HEK293 (cell line): ENCODE results near the gene NSMCE1.

Experiments
- CTCF ChIA-PET: fragments of 350-600 bp; formaldehyde crosslinking; extraction: SDS; loops from one replicate; lab custom pipeline; 2021; ENCODE audit warnings: antibody characterized with exemption; lab: Yijun Ruan, JAX
- POLR2A ChIA-PET: fragments of 300-600 bp; formaldehyde crosslinking; extraction: SDS; loops from one replicate; lab custom pipeline; 2020; ENCODE audit warnings: antibody characterized with exemption, inconsistent platforms; lab: Yijun Ruan, JAX
- H3K27ac ChIP-seq: fragments of 200-500 bp; sonication (Bioruptor generic); 2 replicates; pipeline ENCODE4 v1.5.1; 2014; ENCODE audit warnings: low read depth, low read length, control low read depth, inconsistent platforms; ENCODE audit errors: extremely low read depth
- H3K36me3 ChIP-seq, 2 experiments: fragments of 200-500 bp in 1 of 2; sonication (Bioruptor generic) in 1 of 2; 1 replicate in 1 of 2; 2 replicates in 1 of 2; pipeline ENCODE4 v1.5.1; 2014 to 2017; ENCODE audit warnings: inconsistent platforms in 2 of 2, low read length in 2 of 2; ENCODE audit not compliant: control insufficient read depth in 2 of 2, insufficient read depth in 1 of 2
- H3K4me1 ChIP-seq: fragments of 200-500 bp; sonication (Bioruptor generic); 2 replicates; pipeline ENCODE4 v1.5.1; 2014; ENCODE audit warnings: mild to moderate bottlenecking, low read length, inconsistent platforms; ENCODE audit not compliant: control insufficient read depth, insufficient read depth
- H3K4me3 ChIP-seq: 2 replicates; pipeline ENCODE4 v1.5.1; 2011; ENCODE audit warnings: low read depth, mild to moderate bottlenecking, control low read depth, low read length, moderate library complexity
- H3K9me3 ChIP-seq: fragments of 200-500 bp; sonication (Bioruptor generic); 2 replicates; pipeline ENCODE4 v1.5.1; 2014; ENCODE audit warnings: low read depth, low read length, inconsistent platforms; ENCODE audit not compliant: control insufficient read depth, insufficient read depth
- BCL11A ChIP-seq: fragments of 450-650 bp; formaldehyde crosslinking; IDR thresholded peaks from 2 replicates; pipeline ENCODE4 v1.5.1; 2016; ENCODE audit warnings: low read depth, missing biosample characterization, missing genetic modification characterization
- KLF9 ChIP-seq: fragments of 450-650 bp; formaldehyde crosslinking; IDR thresholded peaks from 2 replicates; pipeline ENCODE4 v1.5.1; 2016; ENCODE audit warnings: missing biosample characterization, missing genetic modification characterization, low read depth
- OVOL3 ChIP-seq: fragments of 450-650 bp; formaldehyde crosslinking; IDR thresholded peaks from 2 replicates; pipeline ENCODE4 v1.5.1; 2016; ENCODE audit warnings: missing biosample characterization, missing genetic modification characterization
- RBAK ChIP-seq: fragments of 450-650 bp; formaldehyde crosslinking; IDR thresholded peaks from 2 replicates; pipeline ENCODE4 v1.5.1; 2016; ENCODE audit warnings: missing biosample characterization, missing genetic modification characterization
- REPIN1 ChIP-seq: fragments of 450-650 bp; formaldehyde crosslinking; IDR thresholded peaks from 2 replicates; pipeline ENCODE4 v1.5.1; 2017; ENCODE audit warnings: missing biosample characterization, missing genetic modification characterization, low read depth
- YY1 ChIP-seq: fragments of 450-650 bp; formaldehyde crosslinking; IDR thresholded peaks from 2 replicates; pipeline ENCODE4 v1.5.1; 2018; ENCODE audit warnings: missing biosample characterization, missing genetic modification characterization
- ZNF10 ChIP-seq: fragments of 450-650 bp; formaldehyde crosslinking; IDR thresholded peaks from 2 replicates; pipeline ENCODE4 v1.5.1; 2017; ENCODE audit warnings: missing biosample characterization, missing genetic modification characterization
- ZNF2 ChIP-seq: fragments of 450-650 bp; formaldehyde crosslinking; IDR thresholded peaks from 2 replicates; pipeline ENCODE4 v1.5.1; 2016; ENCODE audit warnings: missing biosample characterization, missing genetic modification characterization
- ZNF623 ChIP-seq: fragments of 450-650 bp; formaldehyde crosslinking; IDR thresholded peaks from 2 replicates; pipeline ENCODE4 v1.5.1; 2016; ENCODE audit warnings: missing biosample characterization, missing genetic modification characterization
- ZNF626 ChIP-seq: fragments of 450-650 bp; sonication (Bioruptor Pico); formaldehyde crosslinking; IDR thresholded peaks from 2 replicates; pipeline ENCODE4 v1.5.1; 2018; ENCODE audit warnings: missing biosample characterization, missing genetic modification characterization, inconsistent platforms
- ZNF654 ChIP-seq: fragments of 450-650 bp; formaldehyde crosslinking; IDR thresholded peaks from 2 replicates; pipeline ENCODE4 v1.5.1; 2016; ENCODE audit warnings: low read depth, missing biosample characterization, missing genetic modification characterization
- ZNF707 ChIP-seq: fragments of 450-650 bp; formaldehyde crosslinking; IDR thresholded peaks from 2 replicates; pipeline ENCODE4 v1.5.1; 2016; ENCODE audit warnings: missing biosample characterization, missing genetic modification characterization
- TF ChIP-seq, protein P1 (sequence below): fragments of 450-650 bp; formaldehyde crosslinking; IDR thresholded peaks from 2 replicates; pipeline ENCODE4 v1.5.1; 2016; ENCODE audit warnings: missing biosample characterization, missing genetic modification characterization
- TF ChIP-seq, protein P2 (sequence below): fragments of 450-650 bp; formaldehyde crosslinking; IDR thresholded peaks from 2 replicates; pipeline ENCODE4 v1.5.1; 2016; ENCODE audit warnings: missing biosample characterization, missing genetic modification characterization
- TF ChIP-seq, protein P3 (sequence below): fragments of 450-650 bp; formaldehyde crosslinking; conservative IDR thresholded peaks from 2 replicates; pipeline ENCODE4 v1.5.1; 2016; ENCODE audit warnings: low read depth, missing biosample characterization, missing genetic modification characterization
- TF ChIP-seq, protein P4 (sequence below): fragments of 450-650 bp; formaldehyde crosslinking; IDR thresholded peaks from 2 replicates; pipeline ENCODE4; 2016; ENCODE audit warnings: missing biosample characterization, missing genetic modification characterization

The NSMCE1 gene

DNA sequence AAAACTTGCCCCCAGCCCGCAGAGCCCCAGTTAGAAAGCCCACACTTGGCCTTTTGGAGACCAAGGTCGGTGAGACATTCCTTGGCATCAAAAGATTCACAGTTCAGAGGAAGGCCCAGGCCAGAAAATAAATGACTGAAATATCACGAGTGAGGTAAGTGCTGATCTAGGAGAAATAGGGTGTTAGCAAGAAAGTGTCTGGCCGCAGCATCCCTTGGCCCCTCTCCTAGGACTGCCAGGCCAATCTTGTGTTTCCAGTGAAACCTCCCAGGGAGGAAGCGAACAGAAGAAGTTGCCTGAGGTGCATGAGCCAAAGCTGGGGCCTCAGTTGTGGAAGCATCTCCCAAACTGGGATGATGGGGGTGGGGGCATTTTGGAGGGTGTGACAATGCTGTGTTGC is 22.5 kb upstream of the NSMCE1 start:
- POLR2A ChIA-PET: no interaction called here
- CTCF ChIA-PET: no interaction called here
- TF ChIP-seq, protein P1, sequence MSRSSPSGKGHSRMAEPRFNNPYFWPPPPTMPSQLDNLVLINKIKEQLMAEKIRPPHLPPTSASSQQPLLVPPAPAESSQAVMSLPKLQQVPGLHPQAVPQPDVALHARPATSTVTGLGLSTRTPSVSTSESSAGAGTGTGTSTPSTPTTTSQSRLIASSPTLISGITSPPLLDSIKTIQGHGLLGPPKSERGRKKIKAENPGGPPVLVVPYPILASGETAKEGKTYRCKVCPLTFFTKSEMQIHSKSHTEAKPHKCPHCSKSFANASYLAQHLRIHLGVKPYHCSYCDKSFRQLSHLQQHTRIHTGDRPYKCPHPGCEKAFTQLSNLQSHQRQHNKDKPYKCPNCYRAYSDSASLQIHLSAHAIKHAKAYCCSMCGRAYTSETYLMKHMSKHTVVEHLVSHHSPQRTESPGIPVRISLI: no peak
- TF ChIP-seq ZNF654 (tag by site-specific recombination): no peak
- TF ChIP-seq, protein P2, sequence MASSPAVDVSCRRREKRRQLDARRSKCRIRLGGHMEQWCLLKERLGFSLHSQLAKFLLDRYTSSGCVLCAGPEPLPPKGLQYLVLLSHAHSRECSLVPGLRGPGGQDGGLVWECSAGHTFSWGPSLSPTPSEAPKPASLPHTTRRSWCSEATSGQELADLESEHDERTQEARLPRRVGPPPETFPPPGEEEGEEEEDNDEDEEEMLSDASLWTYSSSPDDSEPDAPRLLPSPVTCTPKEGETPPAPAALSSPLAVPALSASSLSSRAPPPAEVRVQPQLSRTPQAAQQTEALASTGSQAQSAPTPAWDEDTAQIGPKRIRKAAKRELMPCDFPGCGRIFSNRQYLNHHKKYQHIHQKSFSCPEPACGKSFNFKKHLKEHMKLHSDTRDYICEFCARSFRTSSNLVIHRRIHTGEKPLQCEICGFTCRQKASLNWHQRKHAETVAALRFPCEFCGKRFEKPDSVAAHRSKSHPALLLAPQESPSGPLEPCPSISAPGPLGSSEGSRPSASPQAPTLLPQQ (tag by site-specific recombination): no peak
- no peak for TF ChIP-seq YY1 (tag by site-specific recombination)
- no peak overlapping the region for H3K27ac ChIP-seq
- no peaks in the 10 kb centered on the region for H3K4me1 ChIP-seq
- H3K9me3 ChIP-seq: no peaks in the 10 kb centered on the region
- no peak overlapping the region for H3K4me3 ChIP-seq
- H3K36me3 ChIP-seq: no peaks in the 10 kb centered on the region

DNA sequence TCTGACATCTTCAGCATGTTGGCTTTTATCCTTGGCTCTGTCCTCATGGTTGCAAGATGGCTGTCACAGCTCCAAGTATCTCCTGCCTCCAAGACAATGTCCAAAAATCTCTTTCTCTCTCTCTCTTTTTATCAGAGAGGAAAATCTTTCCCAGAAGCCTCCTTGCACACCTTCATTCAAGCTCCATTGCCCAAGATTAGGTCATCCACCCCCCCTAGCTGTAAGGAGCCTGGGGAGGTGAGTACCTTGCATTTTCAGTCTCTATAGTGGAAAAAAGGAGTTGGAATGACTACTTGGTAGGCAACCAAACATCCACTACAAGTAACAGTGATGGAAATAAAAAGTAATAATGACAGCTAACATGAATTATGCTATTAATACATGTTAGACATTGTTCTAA is 22.0 kb upstream of the NSMCE1 start:
- POLR2A ChIA-PET: no interaction called here
- TF ChIP-seq ZNF623 (tag by site-specific recombination) (no peak), RBAK (tag by site-specific recombination) (no peak), BCL11A (no peak), ZNF10 (no peak), ZNF707 (no peak), KLF9 (tag by site-specific recombination) (no peak), REPIN1 (tag by site-specific recombination) (no peak), OVOL3 (no peak), ZNF626 (no peak), ZNF2 (tag by site-specific recombination) (no peak)
- TF ChIP-seq, protein P3, sequence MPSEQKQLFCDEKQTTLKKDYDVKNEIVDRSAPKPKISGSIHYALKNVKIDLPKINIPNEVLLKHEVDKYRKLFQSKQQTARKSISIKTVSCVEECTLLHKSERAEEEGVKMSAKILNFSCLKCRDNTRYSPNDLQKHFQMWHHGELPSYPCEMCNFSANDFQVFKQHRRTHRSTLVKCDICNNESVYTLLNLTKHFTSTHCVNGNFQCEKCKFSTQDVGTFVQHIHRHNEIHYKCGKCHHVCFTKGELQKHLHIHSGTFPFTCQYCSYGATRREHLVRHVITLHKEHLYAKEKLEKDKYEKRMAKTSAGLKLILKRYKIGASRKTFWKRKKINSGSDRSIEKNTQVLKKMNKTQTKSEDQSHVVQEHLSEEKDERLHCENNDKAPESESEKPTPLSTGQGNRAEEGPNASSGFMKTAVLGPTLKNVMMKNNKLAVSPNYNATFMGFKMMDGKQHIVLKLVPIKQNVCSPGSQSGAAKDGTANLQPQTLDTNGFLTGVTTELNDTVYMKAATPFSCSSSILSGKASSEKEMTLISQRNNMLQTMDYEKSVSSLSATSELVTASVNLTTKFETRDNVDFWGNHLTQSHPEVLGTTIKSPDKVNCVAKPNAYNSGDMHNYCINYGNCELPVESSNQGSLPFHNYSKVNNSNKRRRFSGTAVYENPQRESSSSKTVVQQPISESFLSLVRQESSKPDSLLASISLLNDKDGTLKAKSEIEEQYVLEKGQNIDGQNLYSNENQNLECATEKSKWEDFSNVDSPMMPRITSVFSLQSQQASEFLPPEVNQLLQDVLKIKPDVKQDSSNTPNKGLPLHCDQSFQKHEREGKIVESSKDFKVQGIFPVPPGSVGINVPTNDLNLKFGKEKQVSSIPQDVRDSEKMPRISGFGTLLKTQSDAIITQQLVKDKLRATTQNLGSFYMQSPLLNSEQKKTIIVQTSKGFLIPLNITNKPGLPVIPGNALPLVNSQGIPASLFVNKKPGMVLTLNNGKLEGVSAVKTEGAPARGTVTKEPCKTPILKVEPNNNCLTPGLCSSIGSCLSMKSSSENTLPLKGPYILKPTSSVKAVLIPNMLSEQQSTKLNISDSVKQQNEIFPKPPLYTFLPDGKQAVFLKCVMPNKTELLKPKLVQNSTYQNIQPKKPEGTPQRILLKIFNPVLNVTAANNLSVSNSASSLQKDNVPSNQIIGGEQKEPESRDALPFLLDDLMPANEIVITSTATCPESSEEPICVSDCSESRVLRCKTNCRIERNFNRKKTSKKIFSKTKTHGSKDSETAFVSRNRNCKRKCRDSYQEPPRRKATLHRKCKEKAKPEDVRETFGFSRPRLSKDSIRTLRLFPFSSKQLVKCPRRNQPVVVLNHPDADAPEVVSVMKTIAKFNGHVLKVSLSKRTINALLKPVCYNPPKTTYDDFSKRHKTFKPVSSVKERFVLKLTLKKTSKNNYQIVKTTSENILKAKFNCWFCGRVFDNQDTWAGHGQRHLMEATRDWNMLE: no peak
- TF ChIP-seq, protein P4, sequence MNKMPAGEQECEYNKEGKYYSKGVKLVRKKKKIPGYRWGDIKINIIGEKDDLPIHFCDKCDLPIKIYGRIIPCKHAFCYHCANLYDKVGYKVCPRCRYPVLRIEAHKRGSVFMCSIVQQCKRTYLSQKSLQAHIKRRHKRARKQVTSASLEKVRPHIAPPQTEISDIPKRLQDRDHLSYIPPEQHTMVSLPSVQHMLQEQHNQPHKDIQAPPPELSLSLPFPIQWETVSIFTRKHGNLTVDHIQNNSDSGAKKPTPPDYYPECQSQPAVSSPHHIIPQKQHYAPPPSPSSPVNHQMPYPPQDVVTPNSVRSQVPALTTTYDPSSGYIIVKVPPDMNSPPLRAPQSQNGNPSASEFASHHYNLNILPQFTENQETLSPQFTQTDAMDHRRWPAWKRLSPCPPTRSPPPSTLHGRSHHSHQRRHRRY (tag by site-specific recombination): no peak
- no peaks in the 10 kb centered on the region for H3K9me3 ChIP-seq
- H3K4me3 ChIP-seq: no peak overlapping the region
- no peak overlapping the region for H3K27ac ChIP-seq
- no peaks in the 10 kb centered on the region for H3K36me3 ChIP-seq
- no peaks in the 10 kb centered on the region for H3K4me1 ChIP-seq
- CTCF ChIA-PET: no interaction called here
